ENCODE data around the gene VGLL2. TPM values are rescaled to one million over a fixed set of nuclear protein-coding genes. Genes with fewer than 3 reads are reported as not detected.

Gene VGLL2
- total RNA-seq, 4 donors from 2014 or later, result not detected

DNA sequence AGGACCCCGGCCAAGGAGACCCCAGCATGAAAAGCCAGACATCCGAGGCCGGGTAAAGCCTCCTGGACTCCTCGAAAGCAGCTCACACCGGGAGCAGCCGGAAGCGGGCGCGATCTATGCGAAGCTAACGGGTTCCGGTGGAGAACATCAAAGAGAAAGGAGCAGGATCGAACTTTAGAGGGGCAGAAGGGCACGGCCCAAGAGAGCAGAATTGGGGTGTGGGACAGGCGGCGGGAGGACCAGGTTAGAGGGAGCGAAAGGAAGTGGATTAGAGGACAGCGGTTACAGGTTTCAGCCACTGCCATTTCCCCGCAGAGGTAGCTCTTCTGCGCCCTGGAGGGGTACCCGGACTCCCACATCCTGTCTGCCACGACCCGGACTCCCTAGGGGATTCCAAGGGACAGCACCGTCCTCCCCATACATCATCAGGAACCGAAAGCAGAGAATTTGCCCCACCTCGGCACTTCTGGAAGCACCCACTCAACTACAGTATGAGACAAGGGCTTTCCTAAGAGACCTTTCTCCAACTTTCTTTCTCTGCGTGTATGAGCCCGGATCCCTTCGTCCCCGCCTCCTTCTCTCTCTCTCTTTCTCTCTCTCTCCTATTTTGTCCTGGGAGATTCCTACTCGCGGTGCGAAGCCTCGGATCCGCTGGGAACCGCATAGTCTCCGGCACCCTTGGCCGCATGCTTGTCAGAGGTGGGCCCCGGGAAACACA lies 507 bp upstream of the VGLL2 start:
- TF ChIP-seq, protein P1, sequence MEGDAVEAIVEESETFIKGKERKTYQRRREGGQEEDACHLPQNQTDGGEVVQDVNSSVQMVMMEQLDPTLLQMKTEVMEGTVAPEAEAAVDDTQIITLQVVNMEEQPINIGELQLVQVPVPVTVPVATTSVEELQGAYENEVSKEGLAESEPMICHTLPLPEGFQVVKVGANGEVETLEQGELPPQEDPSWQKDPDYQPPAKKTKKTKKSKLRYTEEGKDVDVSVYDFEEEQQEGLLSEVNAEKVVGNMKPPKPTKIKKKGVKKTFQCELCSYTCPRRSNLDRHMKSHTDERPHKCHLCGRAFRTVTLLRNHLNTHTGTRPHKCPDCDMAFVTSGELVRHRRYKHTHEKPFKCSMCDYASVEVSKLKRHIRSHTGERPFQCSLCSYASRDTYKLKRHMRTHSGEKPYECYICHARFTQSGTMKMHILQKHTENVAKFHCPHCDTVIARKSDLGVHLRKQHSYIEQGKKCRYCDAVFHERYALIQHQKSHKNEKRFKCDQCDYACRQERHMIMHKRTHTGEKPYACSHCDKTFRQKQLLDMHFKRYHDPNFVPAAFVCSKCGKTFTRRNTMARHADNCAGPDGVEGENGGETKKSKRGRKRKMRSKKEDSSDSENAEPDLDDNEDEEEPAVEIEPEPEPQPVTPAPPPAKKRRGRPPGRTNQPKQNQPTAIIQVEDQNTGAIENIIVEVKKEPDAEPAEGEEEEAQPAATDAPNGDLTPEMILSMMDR (IDR thresholded peaks at IDR 0.05; ENCODE audit: low read depth), result no peak

DNA sequence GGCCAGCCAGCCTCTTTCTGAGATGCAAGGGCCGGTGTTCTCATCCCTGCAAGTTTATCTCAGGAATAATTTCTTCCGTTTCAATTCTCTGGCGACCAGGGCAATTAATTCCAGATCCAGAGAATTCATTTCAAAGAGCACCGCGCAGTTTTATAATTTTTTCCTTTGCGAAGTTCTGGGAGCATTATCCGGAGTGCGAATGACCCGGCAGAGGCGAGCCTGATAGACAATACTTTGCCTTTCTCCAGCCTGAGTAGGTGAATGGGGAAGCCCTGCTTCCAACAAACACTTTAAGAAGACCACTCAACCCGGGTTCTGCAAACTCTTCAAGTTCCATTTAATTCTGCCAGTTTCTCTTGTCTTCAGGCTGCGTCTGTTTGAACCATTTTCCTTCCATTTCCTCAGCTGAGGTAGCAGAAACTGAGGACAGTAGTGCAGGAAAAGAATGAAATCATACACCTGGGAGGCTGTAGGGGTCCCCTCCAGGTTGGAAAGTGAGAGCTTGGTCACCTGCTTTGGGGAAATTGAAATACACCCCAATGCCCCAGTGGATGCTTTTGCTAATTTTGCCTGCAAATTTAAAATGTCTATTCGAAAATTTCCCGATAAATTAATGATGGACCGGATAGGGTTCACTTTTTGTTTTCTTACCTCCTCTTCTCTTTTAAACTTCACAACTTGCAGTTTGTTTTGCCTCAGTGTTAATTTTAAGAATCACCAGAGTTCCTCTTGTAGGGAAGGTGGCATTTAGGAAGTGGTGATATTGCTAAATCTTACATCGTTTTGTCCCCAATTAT lies 1.1 kb downstream of the VGLL2 start:
- TF ChIP-seq, protein P1 (IDR thresholded peaks at IDR 0.05; ENCODE audit: low read depth), result no peak

DNA sequence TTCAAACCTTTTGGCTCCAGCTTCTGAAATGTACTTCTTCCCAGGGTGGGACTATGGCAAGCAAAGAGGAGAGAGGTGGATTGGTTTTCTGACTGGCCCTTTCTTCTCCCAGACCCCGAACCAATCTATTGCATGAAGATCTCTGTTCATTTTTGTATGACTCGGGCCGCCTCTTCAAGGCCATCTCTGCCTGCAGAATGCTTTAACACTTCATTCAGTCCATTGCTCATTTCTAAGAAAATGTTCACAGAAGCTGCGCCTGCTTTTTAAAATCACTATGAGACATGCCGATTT lies 1.6 kb downstream of the VGLL2 start:
- TF ChIP-seq, protein P1 (IDR thresholded peaks at IDR 0.05; ENCODE audit: low read depth), result no peak

DNA sequence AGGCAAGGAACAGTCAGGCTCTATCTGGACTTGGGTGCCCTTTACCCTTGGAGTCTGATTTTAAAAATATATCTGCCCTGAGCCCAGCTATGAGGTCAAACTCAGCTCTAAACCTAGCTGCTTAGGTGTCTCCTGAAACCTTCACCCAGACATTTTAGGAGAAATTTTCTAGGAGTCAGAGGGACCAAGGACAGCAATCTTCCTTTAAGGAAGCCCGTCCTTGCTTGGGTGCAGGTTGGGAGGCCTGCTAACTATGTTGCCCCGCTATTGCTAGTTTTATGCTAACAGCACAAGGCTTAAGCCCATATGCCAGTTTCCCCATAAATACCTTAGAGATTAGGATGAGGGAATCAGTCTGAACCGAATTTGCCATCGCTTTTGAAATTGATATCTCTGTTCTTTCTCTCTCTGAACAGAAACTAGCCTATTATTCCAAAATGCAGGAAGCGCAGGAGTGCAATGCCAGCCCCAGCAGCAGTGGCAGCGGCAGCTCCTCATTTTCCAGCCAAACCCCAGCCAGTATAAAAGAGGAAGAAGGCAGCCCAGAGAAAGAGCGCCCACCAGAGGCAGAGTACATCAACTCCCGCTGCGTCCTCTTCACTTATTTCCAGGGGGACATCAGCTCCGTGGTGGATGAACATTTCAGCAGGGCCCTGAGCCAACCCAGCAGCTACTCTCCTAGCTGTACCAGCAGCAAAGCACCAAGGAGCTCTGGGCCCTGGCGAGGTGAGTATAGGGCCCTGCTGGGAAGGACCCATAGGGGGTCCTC lies 2.6 kb downstream of the VGLL2 start:
- TF ChIP-seq, protein P1 (IDR thresholded peaks at IDR 0.05; ENCODE audit: low read depth), result no peak

GRCh38 chr6:117268924-117269323 lies 3.6 kb downstream of the VGLL2 start:
- TF ChIP-seq, protein P1 (IDR thresholded peaks at IDR 0.05; ENCODE audit: low read depth), result no peak

GRCh38 chr6:117269638-117270054 lies 4.3 kb downstream of the VGLL2 start:
- TF ChIP-seq, protein P1 (IDR thresholded peaks at IDR 0.05; ENCODE audit: low read depth), result no peak

Data from subcutaneous adipose tissue (tissue), 4 donors.